GM21423 (cell line): ENCODE results near the gene SRSF12.

Experiments
- ATAC-seq: cut with Tn5 transposase; IDR thresholded peaks from one replicate; pipeline ENCODE4 v1.9.1; 2021; ENCODE audit warnings: mild to moderate bottlenecking, moderate library complexity; ENCODE audit not compliant: unreplicated experiment

SRSF12 gene

GRCh38 chr6:89117211-89118108 lies at the start of gene SRSF12:
Gene SRSF12, minus strand, starts transcription at chr6:89118071. Its CDS starts 184 bp downstream, at chr6:89117887.
- peak; percentile 70 for ATAC-seq

DNA sequence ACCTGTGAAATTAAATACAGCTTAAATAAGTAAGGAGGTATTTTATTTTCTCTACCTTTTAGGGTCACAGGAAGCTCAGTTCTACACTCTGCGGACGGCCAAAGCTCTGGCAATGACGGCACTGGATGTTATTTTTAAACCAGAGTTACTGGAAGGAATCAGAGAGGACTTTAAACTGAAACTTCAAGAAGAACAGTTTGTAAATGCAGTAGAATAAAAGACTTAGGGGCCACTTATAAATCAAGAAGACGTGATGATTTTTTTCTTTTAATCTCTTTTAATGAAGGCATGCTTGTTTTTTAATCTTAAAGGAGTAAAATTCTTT lies 44.1 kb upstream of the SRSF12 start:
- ATAC-seq, result no peak

GRCh38 chr6:89161326-89162046 lies 43.6 kb upstream of the SRSF12 start:
- no peak for ATAC-seq

DNA sequence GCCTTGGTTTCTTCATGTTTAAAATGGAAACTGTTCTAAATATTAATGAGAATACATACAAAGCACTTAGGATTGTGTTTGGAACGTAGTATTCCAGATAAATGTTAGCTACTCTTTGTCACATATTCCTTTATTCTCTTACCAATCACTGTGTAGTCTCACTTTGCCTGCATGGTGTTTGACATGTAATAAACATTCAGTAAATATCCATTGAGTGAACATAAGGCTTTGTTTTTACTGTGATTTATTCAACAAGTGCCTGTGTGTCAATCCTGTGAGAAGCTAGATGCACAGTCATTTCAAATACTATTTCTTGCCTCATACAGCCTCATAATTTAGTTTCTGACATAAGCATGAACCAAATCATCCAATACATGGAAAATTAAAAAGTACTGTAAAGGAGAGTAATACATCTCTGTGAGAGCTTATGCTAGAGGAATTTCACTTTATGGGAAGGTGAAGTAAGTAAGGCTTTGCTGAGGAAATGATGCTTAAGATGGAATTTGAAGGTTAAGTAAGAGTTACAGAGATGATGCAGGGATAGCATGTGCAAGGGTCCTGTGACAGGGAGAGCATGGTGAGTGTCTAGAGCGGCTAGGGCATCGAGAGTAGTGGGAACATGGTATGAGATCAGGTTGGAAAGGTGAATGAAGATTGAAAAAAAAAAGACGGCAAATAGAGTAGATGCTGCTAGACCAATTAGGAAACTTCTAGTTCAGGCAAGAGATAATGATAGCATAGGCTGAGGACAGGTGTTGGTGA lies 42.6 kb upstream of the SRSF12 start:
- ATAC-seq, result no peak

DNA sequence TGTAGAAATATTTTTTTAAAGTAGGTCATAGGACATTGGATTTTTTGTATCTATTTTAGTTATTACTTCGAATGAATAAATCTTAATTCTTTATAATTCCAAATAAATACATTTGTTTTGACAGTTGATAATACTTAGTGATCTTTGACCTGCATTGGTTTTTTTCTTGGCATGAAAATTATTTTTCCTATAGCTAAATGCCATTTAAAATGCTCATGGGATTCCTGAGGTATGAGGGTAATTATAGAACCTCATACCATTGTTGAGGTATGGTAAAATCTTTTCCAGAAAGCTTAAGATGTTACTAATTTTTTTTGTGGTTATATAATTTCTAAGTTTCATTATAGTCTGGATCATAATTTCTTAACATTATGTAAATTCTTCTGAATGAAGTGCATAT lies 36.3 kb upstream of the SRSF12 start:
- ATAC-seq, result no peak

DNA sequence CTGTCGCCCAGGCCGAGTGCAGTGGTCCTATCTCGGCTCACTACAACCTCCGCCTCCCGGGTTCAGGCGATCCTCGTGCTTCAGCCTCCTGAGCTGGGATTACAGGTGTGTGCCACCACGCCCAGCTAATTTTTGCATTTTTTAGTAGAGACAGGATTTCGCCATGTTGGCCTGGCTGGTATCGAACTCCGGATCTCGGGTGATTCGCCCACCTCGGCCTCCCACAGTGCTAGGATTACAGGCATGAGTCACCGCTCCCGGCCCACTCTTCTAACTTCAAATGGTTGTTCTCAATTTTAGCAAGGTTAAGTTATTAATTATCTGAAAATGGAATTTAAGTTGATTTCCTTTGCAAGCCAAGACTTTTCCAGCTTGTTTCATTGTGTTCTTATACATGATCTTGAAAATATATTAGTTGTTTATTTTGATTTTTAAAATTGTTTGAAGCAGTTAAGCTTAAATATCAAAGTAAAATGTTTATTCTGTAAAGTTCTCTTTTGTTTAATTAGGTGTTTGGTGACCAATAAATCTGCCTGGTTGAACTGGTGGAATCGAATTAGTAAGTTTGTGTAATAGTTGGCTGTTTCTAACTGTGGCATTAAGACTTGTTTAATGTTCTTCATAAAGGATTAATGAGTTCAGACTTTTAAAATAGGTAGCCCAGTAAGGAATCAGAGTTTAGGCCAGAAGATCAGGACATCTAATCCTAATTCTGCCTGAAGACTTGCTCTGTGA lies 30.3 kb upstream of the SRSF12 start:
- ATAC-seq, result no peak

GRCh38 chr6:89146718-89147700 lies 29.1 kb upstream of the SRSF12 start:
- ATAC-seq, result peak; percentile 31

DNA sequence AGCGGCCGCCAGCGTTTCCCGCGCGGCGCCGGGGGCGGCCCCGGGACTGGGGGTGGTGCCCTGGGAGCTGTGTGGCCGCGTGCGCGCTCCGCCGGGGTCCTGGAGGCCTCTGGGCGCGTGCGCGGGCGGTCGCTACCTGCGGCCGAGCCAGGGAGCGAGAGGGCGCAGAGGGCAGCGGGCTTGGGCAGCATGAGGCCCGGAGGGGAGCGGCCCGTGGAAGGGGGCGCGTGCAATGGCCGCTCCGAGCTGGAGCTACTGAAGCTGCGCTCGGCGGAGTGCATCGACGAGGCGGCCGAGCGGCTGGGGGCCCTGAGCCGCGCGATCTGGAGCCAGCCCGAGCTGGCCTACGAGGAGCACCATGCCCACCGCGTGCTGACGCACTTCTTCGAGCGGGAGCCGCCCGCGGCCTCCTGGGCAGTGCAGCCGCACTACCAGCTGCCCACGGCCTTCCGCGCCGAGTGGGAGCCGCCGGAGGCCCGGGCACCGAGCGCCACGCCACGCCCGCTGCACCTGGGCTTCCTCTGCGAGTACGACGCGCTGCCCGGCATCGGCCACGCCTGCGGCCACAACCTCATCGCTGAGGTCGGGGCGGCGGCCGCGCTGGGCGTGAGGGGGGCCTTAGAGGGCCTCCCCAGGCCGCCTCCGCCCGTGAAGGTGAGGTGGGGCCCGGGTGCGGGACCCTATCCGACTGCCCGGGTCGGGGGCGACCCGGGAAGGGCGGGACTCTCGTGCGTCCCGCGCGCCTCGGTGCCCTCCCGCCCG lies 28.3 kb upstream of the SRSF12 start, which contains the start of gene PM20D2:
PM20D2 (plus strand) TSS at position 100 of the 762 bp plus-strand sequence; CDS start at position 190, 90 bp downstream.
- ATAC-seq, result peak; percentile 64

GRCh38 chr6:89145091-89145955 lies 27.5 kb upstream of the SRSF12 start:
- peak; percentile 56 for ATAC-seq

DNA sequence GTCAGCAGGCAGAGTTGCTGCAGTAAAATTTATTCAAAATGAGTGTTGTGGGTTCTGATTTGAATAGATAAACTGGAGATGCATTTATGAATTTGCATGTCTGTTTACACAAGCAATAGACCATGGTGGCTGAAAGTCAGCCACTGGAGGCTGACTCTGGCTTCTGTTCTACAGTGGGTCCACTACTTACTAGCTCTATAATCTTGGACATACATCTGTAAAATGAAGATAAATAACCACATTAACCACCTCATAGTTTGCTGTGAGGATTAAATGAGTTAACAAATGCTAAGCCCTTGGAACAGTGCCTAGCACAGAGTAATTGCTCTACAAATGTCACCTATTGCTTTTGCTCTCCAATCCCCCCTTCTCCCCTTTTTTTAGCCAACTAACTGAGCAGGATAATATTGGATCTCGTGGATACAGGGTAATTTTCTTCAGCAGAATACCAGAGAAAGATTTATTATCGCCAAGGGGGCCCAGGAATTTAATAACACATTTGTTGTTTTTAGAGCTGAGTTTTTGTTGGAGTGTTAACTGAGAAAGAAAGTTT lies 26.6 kb upstream of the SRSF12 start:
- ATAC-seq, result no peak

DNA sequence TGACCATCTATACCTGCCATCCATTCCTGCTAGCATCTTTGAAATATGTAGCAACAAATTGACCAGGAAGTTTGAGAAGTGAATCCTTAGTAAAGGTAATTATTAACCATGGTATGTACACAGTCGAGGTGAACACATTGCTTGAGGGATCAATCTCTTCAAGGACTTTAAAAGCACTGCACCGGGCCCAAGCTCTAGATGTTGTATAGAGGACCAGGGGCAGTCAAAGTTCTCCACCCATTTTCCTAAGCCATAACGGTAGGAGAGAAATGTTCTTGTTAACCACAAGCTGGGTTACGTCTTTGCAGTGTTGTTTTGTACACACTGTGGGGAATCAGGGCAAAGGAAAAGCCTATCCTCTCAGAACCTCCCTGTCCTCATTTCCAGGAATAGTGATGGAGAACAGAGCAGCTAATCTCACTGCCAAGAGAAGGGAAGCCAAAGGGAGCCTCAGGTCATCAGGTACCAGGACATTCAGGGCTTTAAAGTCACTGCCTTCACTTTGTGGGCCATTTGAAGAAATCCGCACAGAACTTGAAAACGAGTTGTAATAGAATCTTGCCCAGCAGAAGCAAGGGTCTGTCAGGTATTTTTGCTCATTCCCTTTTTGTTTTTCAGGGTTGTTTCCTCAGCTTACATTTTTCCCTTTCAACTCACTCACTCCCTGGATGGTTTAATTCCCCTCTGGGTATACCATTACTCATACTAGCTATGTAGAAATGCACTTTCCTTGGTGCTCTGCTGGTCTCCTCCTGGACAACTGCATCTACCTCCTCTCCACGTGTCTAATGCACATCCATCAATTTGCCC lies 22.7 kb upstream of the SRSF12 start:
- no peak for ATAC-seq

DNA sequence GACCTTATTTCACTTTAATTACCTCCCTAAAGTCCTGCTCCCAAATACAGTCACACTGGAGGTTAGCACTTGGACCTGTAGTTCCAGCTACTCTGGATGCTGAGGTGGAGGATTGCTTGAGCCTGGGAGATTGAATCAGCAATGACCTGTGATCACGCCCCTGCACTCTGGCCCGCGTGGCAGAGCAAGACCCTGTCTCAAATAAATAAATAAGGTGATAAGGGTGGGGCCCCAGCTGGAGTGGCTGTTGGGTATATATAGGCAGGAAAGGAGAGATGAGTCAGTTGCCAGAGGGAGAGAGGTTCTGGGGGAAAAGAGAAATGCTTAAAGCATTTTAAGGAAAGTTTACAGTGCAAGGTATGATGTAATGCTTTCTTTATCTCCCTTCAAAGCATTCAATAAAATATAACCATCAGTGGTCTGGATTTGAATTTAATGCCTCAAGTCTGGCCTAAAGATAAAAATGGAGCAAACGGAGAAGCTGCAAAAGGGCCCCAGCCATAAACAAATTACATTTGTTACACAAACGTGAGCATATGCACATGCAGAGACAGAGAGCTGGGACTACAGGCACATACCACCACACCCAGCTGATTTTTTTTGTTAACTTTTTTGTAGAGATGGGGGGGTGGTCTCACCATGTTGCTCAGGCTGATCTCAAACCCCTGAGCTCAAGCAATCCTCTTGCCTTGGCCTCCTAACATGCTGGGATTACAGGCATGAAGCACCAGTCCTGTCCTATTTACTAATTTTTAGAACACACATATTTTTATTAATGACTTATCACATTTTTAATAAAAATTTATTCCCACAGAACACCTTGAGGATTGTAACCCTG lies 21.9 kb upstream of the SRSF12 start:
- no peak for ATAC-seq

DNA sequence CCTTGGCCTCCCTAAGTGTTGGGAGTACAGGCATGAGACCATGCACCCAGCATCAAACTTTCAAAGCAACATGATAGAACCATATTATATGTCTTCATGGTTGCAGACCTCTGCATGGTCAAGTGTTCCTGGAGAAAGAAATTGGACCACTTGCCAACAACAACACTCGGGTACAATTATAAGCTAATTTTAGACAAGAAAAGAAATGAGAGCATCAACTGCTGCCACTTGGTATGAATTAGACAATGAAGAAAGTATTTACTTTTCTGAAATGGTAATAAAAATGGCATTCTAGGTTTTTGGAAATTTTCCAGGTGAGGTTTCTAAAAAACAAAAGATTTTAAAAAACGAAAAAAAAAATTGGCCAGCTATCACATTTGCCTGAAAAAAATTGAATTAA lies 20.3 kb upstream of the SRSF12 start:
- no peak for ATAC-seq

- ATAC-seq, result no peak
Observed at GRCh38 chr6:89134723-89135122, 16.9 kb upstream of the SRSF12 start.

DNA sequence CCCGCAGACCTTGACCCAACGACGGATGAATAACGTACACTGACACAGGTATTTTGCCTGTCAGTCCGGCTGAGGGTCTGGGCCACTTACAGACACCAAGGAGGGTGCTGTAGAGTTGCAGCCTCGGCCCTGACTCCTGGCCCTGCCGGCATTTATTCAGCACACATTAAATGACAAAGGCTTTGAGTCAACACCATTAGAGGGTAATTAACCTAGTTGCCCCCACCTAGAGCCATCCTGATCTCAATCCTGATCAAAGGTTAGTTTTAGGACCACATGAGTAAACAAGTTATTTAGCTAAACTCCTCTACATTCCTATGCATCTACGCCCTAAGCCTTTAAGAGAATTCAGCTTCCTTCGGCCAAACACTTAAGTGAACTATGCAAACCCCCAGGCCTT lies 16.1 kb upstream of the SRSF12 start:
- no peak for ATAC-seq

GRCh38 chr6:89132057-89132456 lies 14.2 kb upstream of the SRSF12 start:
- no peak for ATAC-seq
